Globus pallidus (tissue), 1 donor: Measurements from ENCODE around the gene CELSR1.

Experiments
- DNase-seq: peaks from one replicate; pipeline ENCODE4 v3.0.0-alpha.2; 2015; ENCODE audit warnings: low spot score

Gene CELSR1

GRCh38 chr22:46377525-46378425, 159.6 kb downstream of the CELSR1 start:
- DNase-seq, result no peak

GRCh38 chr22:46376908-46377524, 160.4 kb downstream of the CELSR1 start:
- DNase-seq, result no peak

GRCh38 chr22:46376111-46376510, 161.3 kb downstream of the CELSR1 start:
- no peak for DNase-seq

- no peak for DNase-seq
These were observed 162.6 kb downstream of the CELSR1 start for GRCh38 chr22:46374663-46375474.

GRCh38 chr22:46373921-46374662, 163.3 kb downstream of the CELSR1 start:
- no peak for DNase-seq

GRCh38 chr22:46373159-46373558, 164.3 kb downstream of the CELSR1 start:
- DNase-seq, result no peak

GRCh38 chr22:46372686-46373085, 164.7 kb downstream of the CELSR1 start:
- DNase-seq, result no peak

- no peak for DNase-seq
These were observed 165.7 kb downstream of the CELSR1 start for GRCh38 chr22:46371623-46372226.

GRCh38 chr22:46370584-46371291, 166.7 kb downstream of the CELSR1 start:
- DNase-seq, result no peak

- no peak for DNase-seq
These were observed 167.5 kb downstream of the CELSR1 start for GRCh38 chr22:46369716-46370583.

GRCh38 chr22:46368871-46369715, 168.3 kb downstream of the CELSR1 start:
- DNase-seq, result no peak

- no peak for DNase-seq
These were observed 169.0 kb downstream of the CELSR1 start for GRCh38 chr22:46368422-46368821.

GRCh38 chr22:46367707-46368191, 169.7 kb downstream of the CELSR1 start:
- no peak for DNase-seq

- no peak for DNase-seq
These were observed 170.4 kb downstream of the CELSR1 start for GRCh38 chr22:46366801-46367706.

GRCh38 chr22:46366327-46366731, 171.1 kb downstream of the CELSR1 start:
- DNase-seq, result no peak

- no peak for DNase-seq
These were observed 172.2 kb downstream of the CELSR1 start for GRCh38 chr22:46365166-46365624.
